Prostate gland (tissue), 2 donors: ENCODE measurements around the gene FEZF1. TPM values are rescaled to one million over a fixed set of nuclear protein-coding genes. Genes with fewer than 3 reads are reported as not detected.

Experiments
- DNase-seq: peaks from one replicate; pipeline ENCODE4 v3.0.0-alpha.2; 2019; ENCODE audit warnings: low spot score
- H3K27ac ChIP-seq, 2 donors: fragments of 200-600 bp; sonication (generic); 2 replicates each; pipeline ENCODE4 v1.5.1; 2017 to 2019
- H3K27me3 ChIP-seq: fragments of 200-600 bp; sonication (generic); replicated peaks from 2 replicates; pipeline ENCODE4 v1.5.1; 2019; ENCODE audit not compliant: insufficient read depth
- H3K36me3 ChIP-seq, 2 donors: fragments of 200-600 bp; sonication (generic); 1 replicate in 1 of 2; 2 replicates in 1 of 2; pipeline versions ENCODE4 v1.5.1 to v1.8.1; 2017 to 2019
- H3K4me1 ChIP-seq: fragments of 200-600 bp; sonication (generic); replicated peaks from 2 replicates; pipeline ENCODE4 v1.5.1; 2019
- H3K4me3 ChIP-seq, 2 donors: fragments of 200-600 bp; sonication (generic); 2 replicates each; pipeline ENCODE4 v1.5.1; 2017 to 2019
- H3K9me3 ChIP-seq: fragments of 200-600 bp; sonication (generic); 2 replicates; pipeline ENCODE4 v1.5.1; 2017
- CTCF ChIP-seq, 4 experiments: fragments of 200-600 bp in 2 of 4; fragments of 450-650 bp in 2 of 4; sonication (generic) in 2 of 4; IDR thresholded peaks; 1 replicate in 3 of 4; 2 replicates in 1 of 4; pipeline ENCODE4 v1.5.1; 2016 to 2019; ENCODE audit warnings: antibody characterized with exemption in 4 of 4, mild to moderate bottlenecking in 2 of 4, moderate library complexity in 2 of 4
- POLR2A ChIP-seq: fragments of 450-650 bp; IDR thresholded peaks from one replicate; pipeline ENCODE4 v1.6.1; 2016; ENCODE audit warnings: antibody characterized with exemption, mild to moderate bottlenecking
- POLR2AphosphoS5 ChIP-seq: sonication (generic); formaldehyde crosslinking; IDR thresholded peaks from one replicate; pipeline ENCODE4 v1.6.1; 2017; ENCODE audit warnings: antibody characterized with exemption
- WGBS: methylation state at CpG from one replicate; pipeline ENCODE4 v1.1.5; 2018; 5-methylcytosine and 5-hydroxymethylcytosine counted together
- intact Hi-C: fragments of 100-400 bp; cut with DNase I; formaldehyde crosslinking; loops from one replicate; pipeline ENCODE4 v1.14.2; 2022
- total RNA-seq, 2 donors: library from RNA; depleted of rRNA; stranded (reverse); fragments of >200 nt; gene quantifications; one replicate each; pipeline ENCODE4 v1.1.0, GENCODE V29; 2016

FEZF1 gene
- total RNA-seq, 2 donors from 2014 or later = 2.6 TPM; not detected in 1

- Histone ChIP-seq H3K36me3 (no peaks in the 10 kb centered on the region), H3K27ac (no peak overlapping the region), H3K9me3 (no peaks in the 10 kb centered on the region), H3K27me3 (peaks cover 35% of the 10 kb centered on the region), H3K4me1 (peaks cover 4% of the 10 kb centered on the region), H3K4me3 (no peak overlapping the region)
- TF ChIP-seq CTCF (IDR thresholded peaks at IDR 0.05) (no peak), POLR2AphosphoS5 (no peak), POLR2A (no peak)
- intact Hi-C loops = no loop called here
- WGBS = 10% methylated on average over 43 of the region's 43 CpGs
- DNase-seq = no peak
Measured at GRCh38 chr7:122300211-122300932, 4.2 kb downstream of the FEZF1 start.

GRCh38 chr7:122299624-122300210, 4.8 kb downstream of the FEZF1 start:
- Histone ChIP-seq H3K27ac (no peak overlapping the region), H3K27me3 (peaks cover 32% of the 10 kb centered on the region)
- no peak for DNase-seq

GRCh38 chr7:122298618-122299017, 5.9 kb downstream of the FEZF1 start:
- H3K36me3 ChIP-seq = no peaks in the 10 kb centered on the region
- no peaks in the 10 kb centered on the region for H3K9me3 ChIP-seq
- H3K27ac ChIP-seq = no peak overlapping the region
- intact Hi-C loops = no loop called here
- no peak for DNase-seq
- TF ChIP-seq CTCF (IDR thresholded peaks at IDR 0.05) (no peak), POLR2A (no peak), POLR2AphosphoS5 (no peak)
- peaks cover 27% of the 10 kb centered on the region for H3K27me3 ChIP-seq
- no peak overlapping the region for H3K4me3 ChIP-seq
- 52% methylated on average over 2 of the region's 2 CpGs for WGBS
- no peaks in the 10 kb centered on the region for H3K4me1 ChIP-seq

More at GRCh38 chr7:122299624-122300210, 4.8 kb downstream of the FEZF1 start:
- Histone ChIP-seq H3K4me1 (peaks cover under 1% of the 10 kb centered on the region), H3K36me3 (no peaks in the 10 kb centered on the region), H3K4me3 (no peak overlapping the region), H3K9me3 (no peaks in the 10 kb centered on the region)
- TF ChIP-seq POLR2A = no peak
- TF ChIP-seq CTCF (IDR thresholded peaks at IDR 0.05) = no peak
- TF ChIP-seq POLR2AphosphoS5 = no peak
- WGBS = 8% methylated on average over 28 of the region's 32 CpGs
- intact Hi-C loops = no loop called here

- Histone ChIP-seq H3K9me3 (no peaks in the 10 kb centered on the region), H3K36me3 (no peaks in the 10 kb centered on the region), H3K4me3 (no peak overlapping the region), H3K27me3 (peaks cover 25% of the 10 kb centered on the region), H3K27ac (no peak overlapping the region), H3K4me1 (no peaks in the 10 kb centered on the region)
- no peak for DNase-seq
- intact Hi-C loops = no loop called here
- WGBS = 56% methylated on average over 2 of the region's 2 CpGs
- TF ChIP-seq POLR2AphosphoS5 = no peak
Measured at GRCh38 chr7:122298131-122298530, 6.4 kb downstream of the FEZF1 start.

GRCh38 chr7:122291189-122291588, 13.4 kb downstream of the FEZF1 start:
- Histone ChIP-seq H3K4me3 (no peak overlapping the region), H3K4me1 (no peaks in the 10 kb centered on the region), H3K27ac (no peak overlapping the region), H3K9me3 (no peaks in the 10 kb centered on the region), H3K36me3 (no peaks in the 10 kb centered on the region), H3K27me3 (no peaks in the 10 kb centered on the region)
- 93% methylated on average over 2 of the region's 2 CpGs for WGBS
- TF ChIP-seq POLR2A (no peak), POLR2AphosphoS5 (no peak), CTCF (IDR thresholded peaks at IDR 0.05) (no peak)
- intact Hi-C loops = no loop called here
- no peak for DNase-seq
